ENCODE measurements around the gene APLP2.

APLP2 gene

DNA sequence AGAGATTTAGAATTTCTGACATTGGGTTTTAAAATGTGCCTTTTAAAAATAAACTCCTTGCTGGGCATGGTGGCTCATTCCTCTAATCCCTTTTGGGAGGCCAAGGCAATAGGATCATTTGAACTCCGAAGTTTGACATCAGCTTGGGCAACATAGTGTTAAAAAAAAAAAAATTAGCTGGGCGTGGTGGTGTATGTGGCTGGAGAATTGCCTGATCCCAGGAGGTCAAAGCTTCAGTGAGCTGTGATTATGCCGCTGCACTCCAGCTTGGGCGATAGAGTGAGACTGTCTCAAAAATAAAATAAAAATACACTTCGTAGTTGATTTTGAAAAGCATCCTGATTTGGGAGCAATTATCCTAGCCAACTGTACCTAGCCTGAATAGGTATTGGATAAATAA, 3.4 kb upstream of the APLP2 start:
- TF ChIP-seq, protein P1, sequence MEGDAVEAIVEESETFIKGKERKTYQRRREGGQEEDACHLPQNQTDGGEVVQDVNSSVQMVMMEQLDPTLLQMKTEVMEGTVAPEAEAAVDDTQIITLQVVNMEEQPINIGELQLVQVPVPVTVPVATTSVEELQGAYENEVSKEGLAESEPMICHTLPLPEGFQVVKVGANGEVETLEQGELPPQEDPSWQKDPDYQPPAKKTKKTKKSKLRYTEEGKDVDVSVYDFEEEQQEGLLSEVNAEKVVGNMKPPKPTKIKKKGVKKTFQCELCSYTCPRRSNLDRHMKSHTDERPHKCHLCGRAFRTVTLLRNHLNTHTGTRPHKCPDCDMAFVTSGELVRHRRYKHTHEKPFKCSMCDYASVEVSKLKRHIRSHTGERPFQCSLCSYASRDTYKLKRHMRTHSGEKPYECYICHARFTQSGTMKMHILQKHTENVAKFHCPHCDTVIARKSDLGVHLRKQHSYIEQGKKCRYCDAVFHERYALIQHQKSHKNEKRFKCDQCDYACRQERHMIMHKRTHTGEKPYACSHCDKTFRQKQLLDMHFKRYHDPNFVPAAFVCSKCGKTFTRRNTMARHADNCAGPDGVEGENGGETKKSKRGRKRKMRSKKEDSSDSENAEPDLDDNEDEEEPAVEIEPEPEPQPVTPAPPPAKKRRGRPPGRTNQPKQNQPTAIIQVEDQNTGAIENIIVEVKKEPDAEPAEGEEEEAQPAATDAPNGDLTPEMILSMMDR (IDR thresholded peaks at IDR 0.05; ENCODE audit: low read depth, low read length, missing control alignments): no peak

DNA sequence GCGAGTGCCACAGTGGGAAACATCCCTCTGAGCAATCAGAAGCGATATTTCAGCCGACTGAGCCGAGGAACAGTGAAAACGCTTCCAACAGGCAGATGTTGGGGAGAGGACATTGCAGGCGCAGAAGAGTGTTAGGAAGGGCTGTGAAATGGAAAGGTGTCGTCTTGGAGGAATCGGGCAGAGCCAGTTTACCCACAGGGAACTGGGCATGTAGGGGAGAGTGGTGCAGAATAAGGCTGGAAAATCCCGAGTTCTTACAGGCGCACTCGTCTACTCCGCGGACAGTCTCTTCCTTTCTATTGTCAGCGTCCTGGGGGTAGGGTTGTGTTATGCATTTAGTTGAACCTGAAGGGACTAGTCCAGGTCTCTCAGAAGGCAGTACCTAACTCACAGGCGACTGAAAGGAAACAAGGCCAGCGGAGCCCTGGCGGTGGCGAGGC, 1.1 kb upstream of the APLP2 start:
- DNase-seq (ENCODE audit: extremely low read depth, low read depth): no peak
- TF ChIP-seq, protein P1 (IDR thresholded peaks at IDR 0.05; ENCODE audit: low read depth, low read length, missing control alignments): no peak

More for the DNA sequence above, 3.4 kb upstream of the APLP2 start:
- no peak overlapping the region for H3K4me3 ChIP-seq (replicated peaks; ENCODE audit: low read depth, low read length)
- no peak for DNase-seq (ENCODE audit: extremely low read depth, low read depth)

DNA sequence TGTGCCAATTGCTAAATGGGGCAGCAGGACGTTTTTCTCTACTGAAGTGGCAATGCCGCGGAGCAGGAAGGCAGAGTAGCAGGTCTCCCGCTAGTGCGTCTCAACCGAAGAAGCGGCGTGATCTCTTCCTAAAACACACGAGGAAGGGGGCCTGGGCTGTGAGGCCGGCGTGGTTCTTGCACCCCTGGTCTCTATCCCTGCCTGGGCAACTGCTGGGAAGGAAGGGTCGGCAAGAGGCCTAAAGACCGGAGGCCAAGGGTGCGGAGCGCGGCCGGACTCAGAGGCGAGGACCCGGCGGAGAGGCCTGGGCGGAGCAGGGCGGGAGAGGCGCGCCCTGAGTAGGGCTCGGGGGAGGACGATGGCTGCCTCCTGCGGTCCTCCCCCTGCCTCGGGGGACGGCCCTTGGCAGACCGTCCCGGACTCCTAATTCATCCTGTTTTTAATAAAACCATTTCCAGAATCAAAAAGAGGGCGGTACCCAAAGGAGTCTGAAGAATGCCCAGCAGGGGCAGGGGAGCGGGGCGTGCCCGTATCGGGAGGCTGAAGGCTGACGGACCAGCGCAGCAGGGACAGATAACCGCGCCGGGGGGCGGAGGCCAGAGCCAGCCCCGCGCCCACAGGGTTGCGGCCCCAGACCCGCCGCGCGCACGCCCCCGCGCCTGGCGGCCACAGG, 572 bp upstream of the APLP2 start:
- TF ChIP-seq, protein P1 (IDR thresholded peaks at IDR 0.05; ENCODE audit: low read depth, low read length, missing control alignments): no peak
- peak overlapping the region; percentile 61 for H3K4me3 ChIP-seq (replicated peaks; ENCODE audit: low read depth, low read length)
- DNase-seq (ENCODE audit: extremely low read depth, low read depth): peak; percentile 77

More for the DNA sequence above, 1.1 kb upstream of the APLP2 start:
- peak overlapping the region; percentile 61 for H3K4me3 ChIP-seq (replicated peaks; ENCODE audit: low read depth, low read length)

- TF ChIP-seq, protein P1 (IDR thresholded peaks at IDR 0.05; ENCODE audit: low read depth, low read length, missing control alignments): no peak
- peak overlapping the region; percentile 61 for H3K4me3 ChIP-seq (replicated peaks; ENCODE audit: low read depth, low read length)
- no peak for DNase-seq (ENCODE audit: extremely low read depth, low read depth)
Measured at GRCh38 chr11:130070109-130070845, 583 bp downstream of the APLP2 start.

- DNase-seq (ENCODE audit: extremely low read depth, low read depth): no peak
- H3K4me3 ChIP-seq (replicated peaks; ENCODE audit: low read depth, low read length): peak overlapping the region; percentile 61
- TF ChIP-seq, protein P1 (IDR thresholded peaks at IDR 0.05; ENCODE audit: low read depth, low read length, missing control alignments): no peak
Measured at GRCh38 chr11:130070846-130071200, 1.1 kb downstream of the APLP2 start.

DNA sequence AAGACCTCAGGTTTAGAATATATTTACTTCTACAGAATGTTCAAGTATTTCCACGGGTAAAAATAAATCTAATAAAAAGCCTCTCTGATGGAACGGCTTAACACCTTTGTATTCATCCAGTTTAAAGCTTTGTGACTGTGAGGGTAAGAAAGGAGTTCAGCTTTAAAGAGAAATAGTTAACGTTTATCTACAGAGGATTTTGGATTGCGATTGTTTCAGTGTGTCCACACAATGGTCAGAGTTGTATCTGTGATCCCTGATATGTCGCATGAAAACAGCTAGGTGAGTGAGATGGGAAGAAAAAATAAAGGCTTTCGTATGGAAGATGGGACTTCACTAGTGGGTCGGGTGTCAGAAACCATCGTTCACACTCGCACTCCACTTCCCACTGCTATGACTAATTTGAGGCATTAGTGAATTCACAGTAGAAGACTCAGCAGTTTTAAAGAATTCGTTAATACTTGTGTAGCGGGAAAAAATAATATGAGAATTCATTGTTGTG, 1.6 kb downstream of the APLP2 start:
- no peak for DNase-seq (ENCODE audit: extremely low read depth, low read depth)
- TF ChIP-seq, protein P1 (IDR thresholded peaks at IDR 0.05; ENCODE audit: low read depth, low read length, missing control alignments): no peak
- H3K4me3 ChIP-seq (replicated peaks; ENCODE audit: low read depth, low read length): peak overlapping the region; percentile 61

Measured in HFF-Myc (cell line).